BE2C (cell line): ENCODE data around the gene DNAH10.

ENCODE experiments used
- DNase-seq: peaks from one replicate; pipeline ENCODE4 v3.0.0-alpha.2; 2020
- H3K27me3 ChIP-seq: fragments of 250-450 bp; sonication (Bioruptor Pico); 2 replicates; pipeline ENCODE4 v1.5.1; 2020; ENCODE audit warnings: mild to moderate bottlenecking
- H3K36me3 ChIP-seq: fragments of 250-450 bp; sonication (Bioruptor Pico); 2 replicates; pipeline ENCODE4 v1.5.1; 2020; ENCODE audit warnings: mild to moderate bottlenecking
- H3K4me1 ChIP-seq: fragments of 250-450 bp; sonication (Bioruptor Pico); 2 replicates; pipeline ENCODE4 v1.5.1; 2020
- H3K4me3 ChIP-seq: 2 replicates; pipeline ENCODE4 v1.5.1; 2011; ENCODE audit warnings: low read depth, low read length
- H3K9me3 ChIP-seq: fragments of 250-450 bp; sonication (Bioruptor Pico); 2 replicates; pipeline ENCODE4 v1.5.1; 2020
- CTCF ChIP-seq: IDR thresholded peaks from 2 replicates; pipeline ENCODE4 v1.5.1; 2012; ENCODE audit warnings: mild to moderate bottlenecking, low read depth, low read length

Gene DNAH10

DNA sequence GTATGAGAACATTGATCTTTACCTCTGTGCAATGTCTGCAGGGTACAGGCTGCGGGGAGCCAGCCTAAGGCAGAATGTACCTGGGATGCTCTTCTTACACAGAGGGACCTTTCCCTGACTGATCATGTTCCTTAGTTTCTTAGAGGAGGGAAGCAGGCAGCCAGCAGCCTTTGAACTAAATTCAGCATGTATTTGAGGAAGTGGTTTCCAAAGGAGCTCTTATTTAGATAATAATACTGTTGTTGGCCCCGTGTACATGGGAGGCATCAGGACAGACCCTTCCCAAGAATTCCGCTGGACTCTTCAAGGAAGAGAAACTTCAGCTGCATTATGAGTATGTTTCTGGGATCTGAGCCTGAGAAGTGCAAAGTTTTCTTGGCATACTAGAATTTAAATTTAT, 111.7 kb downstream of the DNAH10 start:
- no peaks in the 10 kb centered on the region for H3K4me1 ChIP-seq
- H3K9me3 ChIP-seq: no peaks in the 10 kb centered on the region
- H3K27me3 ChIP-seq: no peaks in the 10 kb centered on the region; the same call in 1 of the 2 replicates
- no peak for TF ChIP-seq CTCF
- H3K36me3 ChIP-seq: no peaks in the 10 kb centered on the region
- DNase-seq: no peak
- no peak overlapping the region for H3K4me3 ChIP-seq

- no peaks in the 10 kb centered on the region for H3K4me1 ChIP-seq
- no peaks in the 10 kb centered on the region for H3K9me3 ChIP-seq
- no peak overlapping the region for H3K4me3 ChIP-seq
- no peaks in the 10 kb centered on the region for H3K36me3 ChIP-seq
- no peak for DNase-seq
- TF ChIP-seq CTCF: no peak
- no peaks in the 10 kb centered on the region; the same call in 1 of the 2 replicates for H3K27me3 ChIP-seq
Observed at GRCh38 chr12:123877968-123878367, 115.9 kb downstream of the DNAH10 start.

DNA sequence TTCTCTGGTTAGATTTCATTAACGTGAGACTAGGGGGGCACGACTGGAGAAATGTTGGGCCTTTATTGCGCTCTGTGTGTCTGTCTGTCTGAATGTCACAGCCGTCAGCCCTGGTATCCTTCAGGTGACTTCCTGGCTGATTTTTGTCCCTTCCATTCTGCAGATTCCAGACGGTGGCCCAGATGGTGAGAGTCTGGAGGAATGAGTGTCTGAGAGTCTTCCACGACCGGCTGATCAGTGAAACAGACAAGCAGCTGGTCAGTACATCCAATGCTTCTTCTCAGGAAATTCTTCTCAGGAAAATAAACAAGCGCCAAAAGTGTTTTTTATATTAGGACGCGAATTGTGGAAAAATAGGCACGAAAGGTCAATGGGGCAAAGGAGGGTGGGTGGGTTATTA, 117.0 kb downstream of the DNAH10 start:
- DNase-seq: no peak
- no peaks in the 10 kb centered on the region for H3K36me3 ChIP-seq
- H3K9me3 ChIP-seq: no peaks in the 10 kb centered on the region
- H3K4me3 ChIP-seq: no peak overlapping the region
- no peak for TF ChIP-seq CTCF
- no peaks in the 10 kb centered on the region for H3K4me1 ChIP-seq
- peaks cover 5% of the 10 kb centered on the region; the same call in 1 of the 2 replicates for H3K27me3 ChIP-seq

GRCh38 chr12:123879691-123880090, 117.6 kb downstream of the DNAH10 start:
- no peak overlapping the region for H3K4me3 ChIP-seq
- no peak for TF ChIP-seq CTCF
- H3K27me3 ChIP-seq: peaks cover 5% of the 10 kb centered on the region; the same call in 1 of the 2 replicates
- no peaks in the 10 kb centered on the region for H3K36me3 ChIP-seq
- no peak for DNase-seq
- H3K4me1 ChIP-seq: no peaks in the 10 kb centered on the region
- H3K9me3 ChIP-seq: no peaks in the 10 kb centered on the region

GRCh38 chr12:123882161-123882705, 120.1 kb downstream of the DNAH10 start:
- Histone ChIP-seq H3K36me3 (no peaks in the 10 kb centered on the region), H3K4me3 (no peak overlapping the region), H3K4me1 (no peaks in the 10 kb centered on the region), H3K27me3 (peaks cover 5% of the 10 kb centered on the region; the same call in 1 of the 2 replicates), H3K9me3 (no peaks in the 10 kb centered on the region)
- DNase-seq: no peak
- no peak for TF ChIP-seq CTCF

- no peak for TF ChIP-seq CTCF
- Histone ChIP-seq H3K4me3 (no peak overlapping the region), H3K9me3 (no peaks in the 10 kb centered on the region), H3K27me3 (peaks cover 5% of the 10 kb centered on the region; the same call in 1 of the 2 replicates), H3K36me3 (no peaks in the 10 kb centered on the region), H3K4me1 (no peaks in the 10 kb centered on the region)
- no peak for DNase-seq
Observed at GRCh38 chr12:123886258-123886657, 124.2 kb downstream of the DNAH10 start.
